ENCODE measurements around the gene MAGEB4.
"Not testable (repeated sequence)": the region's sequence is repeated elsewhere in the genome, so short reads cannot be mapped to it uniquely, and the experiment has no call there.

MAGEB4 gene, protein sequence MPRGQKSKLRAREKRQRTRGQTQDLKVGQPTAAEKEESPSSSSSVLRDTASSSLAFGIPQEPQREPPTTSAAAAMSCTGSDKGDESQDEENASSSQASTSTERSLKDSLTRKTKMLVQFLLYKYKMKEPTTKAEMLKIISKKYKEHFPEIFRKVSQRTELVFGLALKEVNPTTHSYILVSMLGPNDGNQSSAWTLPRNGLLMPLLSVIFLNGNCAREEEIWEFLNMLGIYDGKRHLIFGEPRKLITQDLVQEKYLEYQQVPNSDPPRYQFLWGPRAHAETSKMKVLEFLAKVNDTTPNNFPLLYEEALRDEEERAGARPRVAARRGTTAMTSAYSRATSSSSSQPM

DNA sequence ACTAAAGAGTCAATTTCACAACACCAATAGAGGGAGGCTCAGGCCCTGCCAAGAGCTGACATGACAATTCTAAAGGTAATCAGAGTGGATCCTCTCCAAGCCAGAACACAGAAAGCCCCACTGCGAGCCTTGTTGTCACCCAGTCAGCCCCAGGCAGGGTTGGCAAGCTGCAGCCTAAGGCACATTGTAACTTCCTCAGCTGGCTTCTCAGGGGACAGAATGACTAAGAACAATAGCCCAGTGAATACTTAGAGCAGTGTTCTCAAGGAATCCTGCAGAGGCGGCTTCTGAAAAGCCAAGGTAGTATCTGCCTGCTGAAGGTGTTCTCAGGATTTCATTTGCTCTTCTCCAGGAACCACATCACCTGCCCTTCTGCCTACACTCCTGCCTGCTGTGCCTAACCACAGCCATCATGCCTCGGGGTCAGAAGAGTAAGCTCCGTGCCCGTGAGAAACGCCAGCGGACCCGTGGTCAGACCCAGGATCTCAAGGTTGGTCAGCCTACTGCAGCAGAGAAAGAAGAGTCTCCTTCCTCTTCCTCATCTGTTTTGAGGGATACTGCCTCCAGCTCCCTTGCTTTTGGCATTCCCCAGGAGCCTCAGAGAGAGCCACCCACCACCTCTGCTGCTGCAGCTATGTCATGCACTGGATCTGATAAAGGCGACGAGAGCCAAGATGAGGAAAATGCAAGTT is at the start of gene MAGEB4:
Gene MAGEB4 (plus strand): TSS at position 277 of the 692 bp plus-strand sequence. CDS start 136 bp downstream, at position 413.
- DNase-seq = no peak

DNA sequence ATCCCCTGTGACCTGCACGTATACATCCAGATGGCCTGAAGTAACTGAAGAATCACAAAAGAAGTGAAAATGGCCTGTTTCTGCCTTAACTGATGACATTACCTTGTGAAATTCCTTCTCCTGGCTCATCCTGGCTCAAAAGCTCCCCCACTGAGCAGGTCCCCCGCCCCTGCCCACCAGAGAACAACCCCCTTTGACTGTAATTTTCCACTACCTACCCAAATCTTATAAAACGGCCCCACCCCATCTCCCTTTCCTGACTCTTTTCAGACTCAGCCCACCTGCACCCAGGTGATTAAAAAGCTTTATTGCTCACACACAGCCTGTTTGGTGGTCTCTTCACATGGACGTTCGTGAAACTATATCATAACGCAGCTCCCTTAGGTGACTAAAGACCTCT is 47.9 kb upstream of the MAGEB4 start:
- DNase-seq = not testable (repeated sequence)

DNA sequence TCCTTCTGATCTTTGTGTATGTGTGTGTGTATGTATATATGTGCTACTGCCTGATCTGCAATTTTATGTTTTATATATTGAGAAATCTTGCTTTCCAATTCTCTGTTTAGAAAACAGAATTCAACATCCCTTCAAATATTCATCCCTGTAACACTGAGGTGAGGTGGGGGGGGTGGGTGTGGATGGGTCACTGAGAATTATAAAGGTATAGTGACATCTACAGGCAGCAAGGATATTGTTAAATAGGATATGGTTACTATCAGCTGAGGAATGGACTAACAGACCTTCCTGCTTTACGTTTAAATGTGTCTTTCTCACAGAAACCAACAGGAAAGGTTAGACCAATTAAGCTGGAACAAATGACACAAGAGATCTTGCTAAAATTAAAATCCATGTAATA is 45.5 kb upstream of the MAGEB4 start:
- DNase-seq = no peak

DNA sequence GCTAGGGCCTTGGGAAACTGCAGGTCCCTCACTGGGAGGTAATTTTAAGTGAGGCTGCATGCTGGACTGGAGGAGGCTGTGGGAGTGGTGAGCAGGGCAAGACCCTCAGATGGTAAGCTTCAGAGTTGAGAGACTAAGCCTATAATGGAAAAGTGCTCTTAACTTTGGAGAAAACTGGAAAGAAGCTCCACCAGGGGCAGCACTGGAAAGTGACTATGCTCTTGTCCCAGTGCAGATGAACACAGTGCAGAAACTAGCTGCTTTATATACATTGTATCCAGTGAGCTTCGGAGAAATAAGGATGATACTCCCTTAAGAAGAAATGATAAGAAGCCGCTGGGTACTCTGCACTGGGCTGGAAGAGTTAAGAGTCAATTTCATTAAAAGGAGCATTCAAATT is 29.6 kb upstream of the MAGEB4 start:
- no peak for DNase-seq

DNA sequence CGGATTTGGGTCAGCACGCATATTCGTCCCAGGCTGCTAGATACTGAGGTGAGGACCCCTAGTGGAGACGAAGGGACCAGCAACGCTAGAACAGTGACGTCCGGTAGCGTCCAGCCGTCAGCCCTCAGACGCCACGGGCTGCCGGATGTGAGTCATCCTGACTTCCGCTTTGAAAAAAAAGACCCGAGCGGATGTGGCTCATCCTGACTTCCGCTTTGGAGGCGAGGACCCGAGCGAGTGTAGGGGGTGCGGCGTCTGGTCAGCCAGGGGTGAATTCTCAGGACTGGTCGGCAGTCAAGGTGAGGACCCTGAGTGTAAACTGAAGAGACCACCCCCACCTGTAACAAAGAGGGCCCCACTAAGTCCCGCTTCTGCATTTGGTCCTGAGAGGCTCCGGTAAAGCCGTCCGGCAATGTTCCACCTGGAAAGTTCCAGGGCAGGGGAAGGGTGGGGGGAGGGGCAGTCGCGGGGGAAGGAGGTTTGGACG is 26.4 kb upstream of the MAGEB4 start, which contains the start of gene MAGEB2:
Gene MAGEB2 (plus strand): TSS at position 207 of the 487 bp plus-strand sequence. CDS start 3,018 bp downstream, outside the sequence.
- DNase-seq = no peak

DNA sequence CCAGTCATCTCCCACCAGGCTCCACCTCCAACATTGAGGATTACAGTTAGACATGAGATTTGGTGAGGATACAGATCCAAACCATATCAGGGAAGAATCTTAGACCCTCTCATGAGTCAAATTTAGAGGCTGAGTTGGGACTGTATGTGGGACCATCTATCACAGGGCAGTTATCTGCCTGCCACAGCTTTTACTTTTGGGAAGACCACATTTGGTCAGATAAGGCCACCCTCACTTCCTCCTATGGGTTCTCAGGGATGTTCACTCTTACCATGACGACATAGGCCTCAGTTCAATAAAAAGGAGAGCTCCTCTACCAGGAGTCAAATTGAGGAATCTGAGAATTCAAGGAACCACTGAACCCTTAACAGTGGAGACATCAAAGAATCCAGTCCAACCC is 24.3 kb upstream of the MAGEB4 start:
- no peak for DNase-seq

DNA sequence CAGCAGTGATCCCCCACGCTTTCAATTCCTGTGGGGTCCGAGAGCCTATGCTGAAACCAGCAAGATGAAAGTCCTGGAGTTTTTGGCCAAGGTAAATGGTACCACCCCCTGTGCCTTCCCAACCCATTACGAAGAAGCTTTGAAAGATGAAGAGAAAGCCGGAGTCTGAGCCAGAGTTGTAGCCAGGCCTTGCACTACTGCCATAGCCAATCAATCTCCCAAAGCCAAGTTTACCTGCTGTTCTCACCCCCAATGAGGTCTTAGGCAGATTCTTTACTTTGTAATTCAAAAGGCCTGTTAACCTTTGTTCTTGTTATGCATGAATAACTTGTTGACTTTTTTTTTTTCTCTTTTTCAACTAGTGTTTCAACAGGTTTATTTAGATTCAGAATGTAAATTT is 22.4 kb upstream of the MAGEB4 start:
- no peak for DNase-seq

DNA sequence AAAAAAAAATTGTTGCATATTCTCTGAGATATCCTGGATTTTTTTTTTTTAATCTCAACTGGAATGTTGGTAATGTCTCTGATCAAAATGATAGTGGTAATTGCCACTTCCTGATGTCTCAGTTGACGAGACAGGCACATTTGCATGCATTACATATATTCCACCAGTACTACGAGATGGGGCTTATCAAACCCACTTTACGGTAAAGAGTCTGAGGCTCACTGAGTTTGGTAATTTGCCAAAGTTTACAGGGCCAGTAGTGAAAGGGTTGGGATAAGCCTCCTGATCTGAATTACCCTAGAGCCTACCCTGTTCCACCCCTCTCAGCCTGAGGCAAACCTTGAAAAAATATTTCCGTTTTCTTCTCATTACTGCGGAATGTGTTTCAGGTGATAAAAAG is 21.1 kb upstream of the MAGEB4 start:
- DNase-seq = no peak

DNA sequence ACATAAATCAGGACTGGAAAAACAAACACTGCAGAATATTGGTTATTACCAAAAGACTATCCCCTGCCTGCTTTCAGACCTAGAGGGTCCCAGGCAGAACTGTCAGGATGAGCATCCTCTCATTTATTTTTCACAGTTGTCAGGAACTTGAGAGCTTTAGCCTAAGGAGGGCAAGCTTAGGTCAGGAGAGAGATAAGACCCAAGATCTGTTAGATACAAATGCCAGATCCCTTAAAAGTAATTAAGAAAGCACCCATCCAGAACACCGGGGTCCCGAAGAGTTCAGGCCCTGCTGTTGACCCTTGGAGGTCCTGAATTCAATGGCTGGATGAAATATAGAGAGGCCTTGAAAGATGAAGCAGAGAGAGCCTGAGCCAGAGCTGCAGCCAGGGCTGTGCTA is 17.3 kb upstream of the MAGEB4 start:
- DNase-seq = no peak

DNA sequence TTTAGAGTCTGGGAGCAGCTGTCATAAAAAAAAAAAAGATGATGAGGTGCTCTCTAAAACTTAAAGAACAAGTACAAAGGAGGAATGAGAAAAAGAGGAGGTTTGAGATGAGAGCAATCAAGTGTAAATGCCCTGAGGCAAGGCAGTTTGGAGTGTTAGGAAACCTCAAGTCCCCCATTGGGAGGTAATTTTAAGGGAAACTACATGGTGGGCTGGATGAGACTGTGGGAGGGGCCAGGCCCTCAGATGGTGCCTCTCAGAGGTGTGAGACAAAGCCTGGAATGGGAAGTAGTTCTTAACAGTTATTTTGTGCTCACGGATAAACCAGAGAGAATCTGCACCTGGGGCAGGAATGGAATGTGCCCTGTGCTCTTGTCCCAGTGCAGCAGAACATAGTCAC is 13.3 kb upstream of the MAGEB4 start:
- DNase-seq = no peak

DNA sequence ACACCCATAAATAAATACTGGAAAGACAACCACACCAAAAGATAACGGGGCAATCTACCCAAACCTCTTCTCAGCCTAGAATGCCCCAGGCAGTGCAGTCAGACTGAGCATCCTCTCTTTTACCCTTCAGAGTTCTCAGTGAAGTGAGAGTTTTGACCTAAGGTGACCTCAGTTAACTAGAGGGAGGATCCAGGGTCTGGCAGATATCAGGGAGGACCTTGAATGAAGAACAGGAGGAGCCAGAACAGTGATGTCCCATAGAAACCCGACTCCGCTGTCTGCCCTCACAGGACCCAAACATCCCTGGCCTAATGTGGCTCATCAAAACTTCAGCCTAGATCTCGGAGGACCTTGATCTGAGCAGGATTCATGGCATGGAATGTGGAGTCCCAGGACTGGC is 11.4 kb upstream of the MAGEB4 start, which contains the start of gene MAGEB3:
Gene MAGEB3 (plus strand): TSS at position 263 of the 400 bp plus-strand sequence. CDS start 5,268 bp downstream, outside the sequence.
- DNase-seq = no peak

DNA sequence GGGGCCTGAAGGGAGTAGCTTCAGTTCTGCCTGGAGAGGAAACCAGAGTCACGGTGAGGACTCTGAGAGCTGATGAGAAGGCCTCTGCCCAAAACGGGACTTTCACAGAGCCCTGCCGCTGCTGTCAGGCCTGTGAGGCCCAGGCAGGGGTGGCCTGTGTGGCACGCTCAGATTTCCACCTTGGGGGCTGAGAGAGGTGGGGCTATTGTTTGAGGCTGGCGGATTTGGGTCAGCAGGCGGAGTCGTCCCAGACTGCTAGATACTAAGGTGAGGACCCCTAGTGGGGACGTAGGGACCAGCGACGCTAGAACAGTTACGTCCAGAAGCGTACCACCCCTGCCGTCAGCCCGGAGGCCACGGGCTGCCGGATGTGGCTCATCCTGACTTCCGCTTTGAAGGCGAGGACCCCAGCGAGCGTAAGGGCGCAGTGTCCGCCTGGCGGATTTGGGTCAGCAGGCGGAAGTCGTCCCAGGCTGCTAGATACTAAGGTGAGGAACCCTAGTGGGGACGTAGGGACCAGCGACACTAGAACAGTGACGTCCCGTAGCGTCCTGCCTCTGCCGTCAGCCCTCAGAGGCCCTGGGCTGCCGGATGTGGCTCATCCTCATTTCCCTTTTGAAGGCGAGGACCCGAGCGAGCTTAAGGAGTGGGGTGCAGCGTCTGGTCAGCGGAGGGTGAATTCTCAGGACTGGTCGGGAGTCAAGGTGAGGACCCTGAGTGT is 5.1 kb downstream of the MAGEB4 start, which contains the start of gene MAGEB1:
Gene MAGEB1 (plus strand): TSS at position 378 of the 721 bp plus-strand sequence. CDS start 3,348 bp downstream, outside the sequence.
- no peak for DNase-seq

DNA sequence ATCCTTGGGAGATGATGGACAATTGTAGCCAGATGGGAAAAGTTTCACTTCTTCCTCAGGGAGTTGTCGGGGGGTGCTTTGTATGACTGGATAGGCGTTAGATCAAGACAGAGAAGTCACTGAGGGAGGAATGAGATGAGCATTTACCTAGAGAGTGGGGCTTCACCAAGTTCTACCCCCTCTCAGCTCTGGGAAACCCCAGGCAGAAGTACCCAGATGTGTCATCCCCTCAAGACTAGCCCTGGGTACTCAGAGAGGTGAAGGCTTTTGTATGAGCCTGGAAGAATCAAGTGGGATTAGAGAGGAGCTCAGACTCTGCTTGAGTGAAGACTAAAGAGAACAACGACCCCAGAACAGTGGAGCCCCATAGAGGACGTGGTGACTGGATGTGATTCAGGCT is 7.1 kb downstream of the MAGEB4 start:
- DNase-seq = no peak

DNA sequence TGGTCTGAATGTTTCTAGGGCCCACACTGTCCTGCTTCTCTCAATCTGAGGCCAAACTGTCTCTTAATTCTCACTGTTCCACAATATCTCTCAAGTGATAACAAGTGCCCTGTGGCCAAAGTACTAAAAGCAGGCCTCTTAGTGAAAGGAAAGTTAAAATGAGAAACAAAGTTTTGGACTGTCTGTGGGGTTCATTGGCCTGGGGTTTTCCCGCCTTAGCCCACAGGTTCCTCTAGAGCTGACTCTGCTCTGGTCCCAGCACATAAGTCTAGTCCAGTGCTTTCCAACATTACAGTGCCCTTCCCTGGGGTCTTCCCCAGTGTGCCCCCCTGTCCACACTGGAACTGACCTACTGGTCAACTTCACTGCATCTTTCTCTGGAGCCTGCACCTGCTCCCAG is 11.5 kb downstream of the MAGEB4 start:
- DNase-seq = no peak

DNA sequence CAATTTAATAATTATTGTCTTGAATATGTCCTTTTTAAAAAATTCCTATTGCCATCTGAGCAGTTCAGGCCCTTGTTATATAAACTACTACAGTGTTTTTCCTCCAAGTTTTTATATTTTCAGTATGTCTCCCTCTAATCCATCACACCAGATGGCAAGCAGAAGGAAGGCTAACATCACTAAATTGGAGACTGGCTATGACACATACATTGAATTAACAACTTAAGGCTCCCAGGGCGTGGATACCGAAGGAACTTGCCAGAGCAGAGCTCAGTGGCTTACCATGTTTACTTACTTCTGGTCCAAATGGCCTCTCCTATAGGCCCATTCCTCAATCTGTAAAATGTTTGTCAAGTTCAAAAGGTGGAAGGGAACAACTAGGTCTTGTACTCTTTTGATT is 18.1 kb downstream of the MAGEB4 start:
- DNase-seq = no peak

DNA sequence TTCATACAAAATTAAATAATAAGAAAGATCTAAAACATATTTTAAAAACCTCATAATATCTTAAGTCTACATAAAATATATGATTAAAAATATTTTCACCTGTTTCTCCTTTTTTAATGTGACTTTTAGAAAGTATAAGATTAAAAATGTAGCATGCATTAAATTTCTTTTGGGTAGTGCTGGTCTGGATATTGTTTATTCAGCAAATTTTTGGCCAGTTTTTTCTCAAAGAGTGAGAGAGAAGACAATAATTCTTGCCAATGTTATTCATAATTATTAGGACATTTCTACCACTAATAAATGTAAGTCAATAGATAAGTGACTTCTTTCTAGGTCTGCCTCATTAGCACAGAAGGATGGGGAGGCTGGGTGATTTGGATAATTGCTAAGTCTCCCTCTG is 19.2 kb downstream of the MAGEB4 start:
- no peak for DNase-seq

DNA sequence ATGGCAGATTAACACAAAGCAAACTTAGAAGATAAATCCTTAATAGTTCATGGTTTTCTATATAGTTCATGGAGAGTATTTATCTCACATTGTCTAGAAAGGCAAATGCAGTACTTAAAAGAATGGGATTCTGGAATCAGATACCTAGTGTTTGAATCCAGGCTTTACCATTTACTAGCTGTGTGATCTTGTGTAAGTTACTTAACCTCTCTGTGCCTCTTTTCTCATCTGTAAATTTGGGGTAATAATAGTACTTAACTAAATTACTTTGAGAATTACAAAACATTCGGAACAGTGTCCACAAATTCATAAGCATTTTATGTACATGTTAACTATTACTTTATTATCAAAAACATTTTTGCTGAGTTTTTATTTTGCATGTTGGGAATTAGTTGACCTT is 21.0 kb downstream of the MAGEB4 start:
- no peak for DNase-seq

DNA sequence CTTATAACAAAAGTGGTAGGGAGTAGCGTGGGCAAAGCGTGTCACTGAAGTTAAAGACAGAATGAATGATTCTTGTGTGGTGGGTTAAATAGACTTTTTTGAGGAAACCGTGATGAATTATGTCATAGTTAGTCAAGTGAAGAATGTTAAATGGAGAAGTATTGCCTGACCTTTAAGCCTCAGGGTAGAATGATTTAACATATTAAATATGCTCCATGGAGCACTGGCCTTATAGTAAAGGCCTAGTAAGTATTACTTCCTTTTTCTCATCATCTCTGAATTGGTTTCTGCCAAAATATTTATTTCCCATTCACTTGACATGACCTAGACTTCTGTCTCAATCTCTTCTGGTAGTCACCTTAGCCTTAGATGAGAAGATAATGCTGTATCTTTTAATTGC is 28.8 kb downstream of the MAGEB4 start:
- no peak for DNase-seq

DNA sequence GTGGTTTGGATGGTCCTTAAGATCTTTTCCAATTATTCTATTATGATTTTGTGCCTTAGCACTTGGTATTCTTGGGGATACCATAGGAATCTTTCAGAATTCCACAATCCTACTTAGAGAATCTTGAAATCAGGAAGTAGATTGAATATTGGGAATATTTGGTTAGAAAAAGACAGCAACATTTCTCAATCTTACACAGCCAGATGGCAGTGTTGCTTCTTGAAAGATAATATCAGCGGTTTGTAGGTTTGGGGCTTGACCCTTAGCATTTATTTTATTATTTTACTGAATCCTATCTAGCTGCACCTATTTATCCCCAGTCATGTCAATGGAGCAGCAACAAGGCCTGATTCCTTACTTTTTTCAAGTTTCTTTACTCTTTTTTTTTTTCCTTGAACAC is 33.7 kb downstream of the MAGEB4 start:
- no peak for DNase-seq

DNA sequence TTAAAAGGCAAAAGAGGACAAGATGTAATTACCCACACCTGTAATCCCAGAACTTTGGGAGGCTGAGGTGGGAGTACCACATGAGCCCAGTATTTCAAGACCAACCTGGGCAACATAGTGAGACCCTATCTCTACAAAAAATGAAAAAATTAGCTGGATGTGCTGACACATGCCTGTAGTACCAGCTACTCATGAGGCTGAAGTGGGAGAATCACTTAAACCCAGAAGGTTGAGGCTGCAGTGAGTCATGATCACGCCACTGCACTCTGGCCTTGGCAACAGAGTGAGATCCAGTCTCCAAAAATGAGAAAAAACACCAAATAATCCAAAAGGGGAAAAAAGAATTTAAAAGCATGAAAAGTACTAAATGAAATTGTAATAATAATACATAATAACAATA is 36.6 kb downstream of the MAGEB4 start:
- DNase-seq = no peak

DNA sequence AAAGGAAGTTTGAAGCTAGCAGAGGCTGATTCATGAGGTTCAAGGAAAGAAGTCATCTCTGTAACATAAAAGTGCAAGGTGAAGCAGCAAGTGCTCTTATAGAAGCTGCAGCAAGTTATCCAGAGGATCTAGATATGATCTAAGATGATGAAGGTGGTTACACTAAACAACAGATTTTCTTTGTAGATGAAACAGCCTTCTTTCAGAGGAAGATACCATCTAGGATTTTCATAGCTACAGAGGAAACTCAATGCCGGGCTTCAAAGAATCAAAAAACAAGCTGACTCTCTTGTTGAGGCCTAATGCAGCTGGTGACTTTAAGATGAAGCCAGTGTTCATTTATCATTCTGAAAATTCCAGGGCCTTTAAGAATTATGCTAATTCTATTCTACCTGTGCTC is 38.6 kb downstream of the MAGEB4 start:
- DNase-seq = no peak

DNA sequence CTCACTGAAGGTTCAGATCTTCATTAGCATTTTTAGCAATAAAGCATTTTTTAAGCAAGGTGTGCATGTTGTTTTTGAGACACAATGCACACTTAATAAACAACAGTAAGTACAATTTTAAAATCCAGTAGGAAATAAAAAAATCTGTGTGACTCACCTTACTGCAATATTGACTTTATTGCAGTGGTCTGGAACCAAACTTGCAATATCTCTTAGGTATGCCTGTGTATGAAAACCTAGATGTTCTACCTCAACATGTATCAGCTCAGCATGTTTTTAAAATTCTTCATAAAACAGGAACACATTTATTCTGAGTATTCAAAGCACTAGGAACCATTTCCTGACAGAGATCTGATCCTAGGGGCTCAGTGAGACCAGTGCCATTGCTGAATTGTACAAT is 40.7 kb downstream of the MAGEB4 start:
- no peak for DNase-seq

DNA sequence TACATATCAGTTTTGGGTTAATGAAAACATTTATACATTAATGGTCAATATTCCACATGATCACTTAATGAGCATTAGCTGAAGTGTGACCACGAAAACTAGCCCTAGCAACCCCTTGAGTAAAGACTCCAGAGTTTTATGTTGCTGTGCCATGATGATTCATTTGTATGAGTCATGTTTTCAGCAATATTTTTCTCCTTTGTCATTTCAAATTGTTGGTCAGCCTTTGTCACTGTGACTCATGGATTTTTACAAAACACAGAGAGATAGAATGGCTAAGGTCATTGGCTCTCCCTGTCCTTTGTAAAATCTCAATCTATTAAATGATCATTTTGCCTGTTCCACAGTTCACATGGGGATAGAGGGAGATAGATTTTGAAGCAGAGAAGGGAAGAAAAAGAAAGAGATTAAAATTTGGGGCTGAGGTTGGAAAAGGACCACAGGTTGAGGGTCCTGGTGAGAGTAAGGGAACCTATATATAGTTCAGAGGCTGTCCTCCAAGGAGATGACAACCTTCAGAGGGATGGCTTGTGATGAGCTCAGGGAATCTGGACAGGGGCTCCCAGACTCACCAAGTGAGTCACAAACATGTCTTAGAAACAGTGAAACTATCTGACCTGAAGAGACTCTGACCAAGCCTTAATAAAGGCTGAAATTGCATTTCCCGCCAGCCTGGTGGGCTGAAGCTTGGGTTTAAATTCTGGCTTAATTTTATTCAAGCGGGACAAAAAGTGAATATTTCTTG is 41.8 kb downstream of the MAGEB4 start:
- no peak for DNase-seq

Data from NCI-H510A (cell line).